HCT116 (cell line): ENCODE measurements around the gene DYNLT4. TPM values are rescaled to one million over a fixed set of nuclear protein-coding genes. Genes with fewer than 3 reads are reported as not detected.
A peak's percentile ranks its signal among the peaks of the same experiment; 100 is the strongest.

ENCODE experiments used
- ATAC-seq: fragments of 200-7000 bp; cut with Tn5 transposase; 2 replicates; pipeline ENCODE4 v1.9.1; 2020; ENCODE audit warnings: mild to moderate bottlenecking, moderate library complexity
- BruUV-seq: library from RNA; stranded (reverse); fragments of 400-500 nt; replicated peaks from 2 replicates; lab custom pipeline; 2021; lab: Mats Ljungman, UMichigan
- CTCF ChIA-PET: fragments of 300-600 bp; sonication (Branson Sonifier 250); formaldehyde crosslinking; loops from one replicate; lab custom pipeline; 2021; ENCODE audit warnings: antibody characterized with exemption; lab: Charles Lee
- POLR2A ChIA-PET: fragments of 300-600, 350-600 bp; sonication (Branson Sonifier 250); formaldehyde crosslinking; loops from one replicate; lab custom pipeline; 2021; ENCODE audit warnings: antibody characterized with exemption; lab: Charles Lee
- RAD21 ChIA-PET, 2 experiments: fragments of 300-600 bp; sonication (Branson Sonifier 250); formaldehyde crosslinking; loops; one replicate each; lab custom pipeline; 2023; ENCODE audit warnings: low total read pairs in 2 of 2; ENCODE audit not compliant: uncharacterized antibody in 2 of 2, unreplicated experiment in 2 of 2, low non-redundant PET in 1 of 2; lab: Charles Lee
- DNase-seq: peaks from one replicate; pipeline ENCODE4 v3.0.0-alpha.2; 2010; ENCODE audit warnings: low read depth, low spot score
- H2AFZ ChIP-seq: fragments of 200-600 bp; shearing (Covaris generic), sonication (generic); 2 replicates; pipeline ENCODE4 v1.6.1; 2017; ENCODE audit warnings: low read depth, mixed run types, mixed read lengths, antibody characterized with exemption, low read length; ENCODE audit not compliant: poor library complexity, severe bottlenecking
- H3K27ac ChIP-seq: 2 replicates; pipeline ENCODE4 v1.5.1; 2012; ENCODE audit warnings: low read depth, low read length
- H3K27me3 ChIP-seq: fragments of 200-600 bp; sonication (generic); 2 replicates; pipeline ENCODE4 v1.6.1; 2016; ENCODE audit warnings: mixed run types, low read length, mixed read lengths; ENCODE audit not compliant: insufficient read depth
- H3K36me3 ChIP-seq, 2 experiments: fragments of 200-500 bp in 1 of 2; fragments of 200-600 bp in 1 of 2; sonication (Bioruptor generic) in 1 of 2; sonication (generic) in 1 of 2; 2 replicates each; pipeline versions ENCODE4 v1.5.1 to v1.6.1; 2014 to 2016; ENCODE audit warnings: low read length in 2 of 2, inconsistent platforms in 1 of 2, mixed read lengths in 1 of 2, mixed run types in 1 of 2; ENCODE audit not compliant: insufficient read depth in 2 of 2, control insufficient read depth in 1 of 2
- H3K4me1 ChIP-seq, 2 experiments: fragments of 200-600 bp in 1 of 2; sonication (generic) in 1 of 2; 2 replicates each; pipeline versions ENCODE4 v1.5.1 to v1.6.1; 2012 to 2017; ENCODE audit warnings: low read length in 2 of 2, inconsistent platforms in 1 of 2, mild to moderate bottlenecking in 1 of 2, mixed read lengths in 1 of 2, mixed run types in 1 of 2, moderate library complexity in 1 of 2; ENCODE audit not compliant: insufficient read depth in 2 of 2, control insufficient read depth in 1 of 2
- H3K4me2 ChIP-seq: fragments of 200-600 bp; sonication (generic); 2 replicates; pipeline ENCODE4 v1.6.1; 2017; ENCODE audit warnings: mixed run types, low read length, mixed read lengths
- H3K4me3 ChIP-seq, 2 experiments: fragments of 200-600 bp in 1 of 2; sonication (generic) in 1 of 2; replicated peaks in 1 of 2; 2 replicates each; pipeline ENCODE4 v1.5.1; 2011 to 2016; ENCODE audit warnings: low read length in 2 of 2, control low read depth in 1 of 2, low read depth in 1 of 2, mild to moderate bottlenecking in 1 of 2, mixed read lengths in 1 of 2, mixed run types in 1 of 2
- H3K79me2 ChIP-seq: fragments of 200-600 bp; sonication (generic); 2 replicates; pipeline ENCODE4 v1.6.1; 2017; ENCODE audit warnings: mild to moderate bottlenecking, mixed run types, low read length, moderate library complexity, mixed read lengths; ENCODE audit not compliant: insufficient read depth
- H3K9ac ChIP-seq: fragments of 200-600 bp; sonication (generic); 2 replicates; pipeline ENCODE4 v1.6.1; 2016; ENCODE audit warnings: low read length, mixed read lengths
- H3K9me2 ChIP-seq: fragments of 200-600 bp; sonication (generic), shearing (Covaris generic); 2 replicates; pipeline ENCODE4 v1.6.1; 2017; ENCODE audit warnings: mixed run types, mild to moderate bottlenecking, moderate library complexity; ENCODE audit not compliant: insufficient read depth
- H3K9me3 ChIP-seq, 2 experiments: fragments of 200-500 bp in 1 of 2; fragments of 200-600 bp in 1 of 2; sonication (Bioruptor generic) in 1 of 2; sonication (generic) in 1 of 2; 2 replicates each; pipeline ENCODE4 v1.6.1; 2014 to 2017; ENCODE audit warnings: low read length in 2 of 2, mixed read lengths in 2 of 2, inconsistent platforms in 1 of 2, low read depth in 1 of 2, mild to moderate bottlenecking in 1 of 2, mixed run types in 1 of 2, moderate library complexity in 1 of 2; ENCODE audit not compliant: control insufficient read depth in 1 of 2, insufficient read depth in 1 of 2
- H4K20me1 ChIP-seq: fragments of 200-600 bp; sonication (generic), shearing (Covaris generic); 2 replicates; pipeline ENCODE4 v1.6.1; 2017; ENCODE audit warnings: mixed run types, mild to moderate bottlenecking, moderate library complexity; ENCODE audit not compliant: insufficient read depth
- CBX3 ChIP-seq: IDR thresholded peaks from 2 replicates; pipeline ENCODE4 v1.6.1; 2012; ENCODE audit warnings: low read depth
- CEBPB ChIP-seq: IDR thresholded peaks from 2 replicates; pipeline ENCODE4 v1.6.1; 2012; ENCODE audit warnings: low read depth
- EZH2phosphoT487 ChIP-seq: fragments of 200-600 bp; IDR thresholded peaks from 2 replicates; pipeline ENCODE4 v1.6.1; 2018; ENCODE audit warnings: antibody characterized with exemption, borderline replicate concordance
- RAD21 ChIP-seq: IDR thresholded peaks from 2 replicates; pipeline ENCODE4 v1.6.1; 2012; ENCODE audit warnings: low read depth, mild to moderate bottlenecking
- TCF7L2 ChIP-seq: IDR thresholded peaks from 2 replicates; pipeline ENCODE4 v1.7.0; 2011; ENCODE audit warnings: borderline replicate concordance, inconsistent platforms; ENCODE audit not compliant: insufficient read depth, insufficient read length; ENCODE audit errors: extremely low read depth
- intact Hi-C: fragments of 100-400 bp; cut with micrococcal nuclease; formaldehyde crosslinking; loops from 2 replicates; pipeline ENCODE4 v1.10.0; 2022
- total RNA-seq: library from RNA; stranded (reverse); gene quantifications from one replicate; pipeline ENCODE4 v1.2.1, GENCODE V29; 2021; ENCODE audit not compliant: unreplicated experiment
- TF ChIP-seq, protein P1 (sequence below): IDR thresholded peaks from 2 replicates; pipeline ENCODE4 v1.6.1; 2011; ENCODE audit warnings: mild to moderate bottlenecking, low read length, moderate library complexity; ENCODE audit not compliant: insufficient replicate concordance; ENCODE audit errors: extremely low read depth

Gene DYNLT4
- total RNA-seq, 1 experiment from 2014 or later, result 0.96 TPM

DNA sequence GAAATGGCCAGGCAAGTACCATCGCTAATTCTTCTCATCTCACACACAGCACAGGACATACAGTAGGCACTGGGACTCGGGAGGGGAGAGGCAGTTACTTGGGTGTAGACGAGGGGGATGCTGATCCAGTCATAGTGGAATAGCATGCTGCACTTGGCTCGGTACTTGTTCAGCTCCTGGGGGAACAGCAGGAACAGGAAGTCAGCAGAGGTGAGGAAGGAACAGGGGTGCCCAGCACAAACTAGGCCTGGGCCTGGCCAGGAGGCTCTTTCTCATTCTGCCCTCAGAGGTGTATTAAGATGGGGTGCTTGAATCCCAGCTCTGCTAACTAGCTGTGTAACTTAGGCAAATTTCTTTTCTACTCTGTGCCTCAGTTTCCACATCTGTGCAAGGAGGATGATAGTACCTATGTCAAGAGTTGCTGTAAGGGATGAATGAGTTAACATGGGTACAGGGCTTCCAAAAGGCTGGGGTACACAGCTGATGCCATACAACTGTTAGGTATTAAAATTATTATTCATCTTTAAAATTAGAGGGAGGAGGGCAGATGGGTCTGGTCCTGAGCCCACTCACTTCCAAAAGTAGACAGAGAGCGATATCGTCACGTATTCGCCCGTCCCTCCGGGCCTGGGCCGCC, 21.5 kb downstream of the DYNLT4 start:
- no peak for DNase-seq
- RAD21 ChIA-PET, result interaction anchor here in 1 of 2 experiments (0.7 kb wide), 1 partner anchor 225 kb away, joined by 8 read pairs; the partner anchor contains the start of gene HECTD3

More for the DNA sequence above, 21.5 kb downstream of the DYNLT4 start:
- intact Hi-C loops, result loop anchor here (5.0 kb wide), 1 partner anchor 787 kb away; no protein-coding TSS in a partner anchor
- no peaks in the 10 kb centered on the region for H3K27me3 ChIP-seq
- no peak for TF ChIP-seq TCF7L2
- no peak for TF ChIP-seq EZH2phosphoT487
- no peak for TF ChIP-seq CBX3
- no peak for TF ChIP-seq CEBPB
- TF ChIP-seq RAD21, result no peak
- TF ChIP-seq, protein P1, sequence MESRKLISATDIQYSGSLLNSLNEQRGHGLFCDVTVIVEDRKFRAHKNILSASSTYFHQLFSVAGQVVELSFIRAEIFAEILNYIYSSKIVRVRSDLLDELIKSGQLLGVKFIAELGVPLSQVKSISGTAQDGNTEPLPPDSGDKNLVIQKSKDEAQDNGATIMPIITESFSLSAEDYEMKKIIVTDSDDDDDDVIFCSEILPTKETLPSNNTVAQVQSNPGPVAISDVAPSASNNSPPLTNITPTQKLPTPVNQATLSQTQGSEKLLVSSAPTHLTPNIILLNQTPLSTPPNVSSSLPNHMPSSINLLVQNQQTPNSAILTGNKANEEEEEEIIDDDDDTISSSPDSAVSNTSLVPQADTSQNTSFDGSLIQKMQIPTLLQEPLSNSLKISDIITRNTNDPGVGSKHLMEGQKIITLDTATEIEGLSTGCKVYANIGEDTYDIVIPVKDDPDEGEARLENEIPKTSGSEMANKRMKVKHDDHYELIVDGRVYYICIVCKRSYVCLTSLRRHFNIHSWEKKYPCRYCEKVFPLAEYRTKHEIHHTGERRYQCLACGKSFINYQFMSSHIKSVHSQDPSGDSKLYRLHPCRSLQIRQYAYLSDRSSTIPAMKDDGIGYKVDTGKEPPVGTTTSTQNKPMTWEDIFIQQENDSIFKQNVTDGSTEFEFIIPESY, result no peak
- POLR2A ChIA-PET, result interaction anchor here (1.1 to 3.7 kb wide), 4 partner anchors 10 to 55 kb away, joined by 3 to 16 read pairs (median 6); partner anchors contain the start of genes PLK3, RNU5D-1 and RPS8
- peaks cover 2 to 8% of the 10 kb centered on the region in 2 experiments; a peak in 1 of 4 replicates for H3K36me3 ChIP-seq
- H3K4me1 ChIP-seq, result peaks cover 6 to 24% of the 10 kb centered on the region in 2 experiments
- H3K9me3 ChIP-seq, result no peaks in the 10 kb centered on the region
- H3K9ac ChIP-seq, result peak overlapping the region; percentile 63
- BruUV-seq, result no TSS peak
- peak; percentile 5 for ATAC-seq
- H3K4me2 ChIP-seq, result peak overlapping the region; percentile 81
- no peaks in the 10 kb centered on the region for H3K9me2 ChIP-seq
- no peaks in the 10 kb centered on the region for H3K79me2 ChIP-seq
- no peaks in the 10 kb centered on the region for H4K20me1 ChIP-seq
- CTCF ChIA-PET, result interaction anchor here (0.8 to 1.3 kb wide), 2 partner anchors 9 to 23 kb away, joined by 3 read pairs; partner anchors contain the start of gene BTBD19
- H3K4me3 ChIP-seq, result peak overlapping the region; percentile 35 to 51
- H2AFZ ChIP-seq, result peak overlapping the region; percentile 75
- H3K27ac ChIP-seq, result peak overlapping the region; percentile 52; the same call in 1 of the 2 replicates
